ENCODE data around the gene EML4. TPM values are rescaled to one million over a fixed set of nuclear protein-coding genes. Genes with fewer than 3 reads are reported as not detected.
"Not testable (repeated sequence)": the region's sequence is repeated elsewhere in the genome, so short reads cannot be mapped to it uniquely, and the experiment has no call there.

EML4 gene
- total RNA-seq, 4 donors from 2014 or later: 27.4 to 96.8 (median 58.0) TPM

GRCh38 chr2:42378415-42378814 is 209.3 kb downstream of the EML4 start:
- no peaks in the 10 kb centered on the region for H3K27me3 ChIP-seq
- H3K27ac ChIP-seq: no peak overlapping the region
- DNase-seq: no peak
- intact Hi-C loops (cut with DNase I; ENCODE audit: low total_unique reads): no loop called here
- H3K9me3 ChIP-seq: no peaks in the 10 kb centered on the region
- TF ChIP-seq CTCF (IDR thresholded peaks at IDR 0.05) (no peak), POLR2A (IDR thresholded peaks at IDR 0.05) (no peak)
- no peaks in the 10 kb centered on the region for H3K36me3 ChIP-seq
- no peaks in the 10 kb centered on the region for H3K4me1 ChIP-seq
- no peak overlapping the region for H3K4me3 ChIP-seq

- H3K4me3 ChIP-seq; H3K4me1 ChIP-seq; intact Hi-C loops (cut with DNase I; ENCODE audit: low total_unique reads): not testable (repeated sequence)
These were observed 210.9 kb downstream of the EML4 start for GRCh38 chr2:42380026-42380425.

GRCh38 chr2:42382144-42382543 is 213.0 kb downstream of the EML4 start:
- no peaks in the 10 kb centered on the region for H3K4me1 ChIP-seq
- TF ChIP-seq POLR2A (IDR thresholded peaks at IDR 0.05) (no peak), CTCF (IDR thresholded peaks at IDR 0.05) (no peak)
- H3K9me3 ChIP-seq: no peaks in the 10 kb centered on the region
- no peaks in the 10 kb centered on the region for H3K36me3 ChIP-seq
- intact Hi-C loops (cut with DNase I; ENCODE audit: low total_unique reads): no loop called here
- H3K27ac ChIP-seq: no peak overlapping the region
- no peak for DNase-seq
- no peaks in the 10 kb centered on the region for H3K27me3 ChIP-seq
- no peak overlapping the region for H3K4me3 ChIP-seq

More at GRCh38 chr2:42380026-42380425, 210.9 kb downstream of the EML4 start:
- H3K36me3 ChIP-seq, H3K27me3 ChIP-seq, H3K27ac ChIP-seq, H3K9me3 ChIP-seq, DNase-seq: not testable (repeated sequence)

Other genes starting within 250 kb of the EML4 start
- gene PKDCC, start 121.3 kb upstream of the EML4 start, total RNA-seq: 100 to 1,000 TPM in 2 of 4 donors, 10 to 100 TPM in 2; 34.1 to 244 (median 109) TPM
- 100 to 1,000 TPM in 3 of 4 donors, 10 to 100 TPM in 1; 46.6 to 196 (median 126) TPM for gene COX7A2L, start 191.9 kb downstream of the EML4 start, total RNA-seq